Amniotic stem cell (primary cell): ENCODE measurements around the gene ZNF282.
A peak's percentile ranks its signal among the peaks of the same experiment; 100 is the strongest.
"Not testable (repeated sequence)": the region's sequence is repeated elsewhere in the genome, so short reads cannot be mapped to it uniquely, and the experiment has no call there.

Experiments
- DNase-seq: peaks from one replicate; lab custom pipeline; 2025; lab: John Stamatoyannopoulos, UW

Gene ZNF282

DNA sequence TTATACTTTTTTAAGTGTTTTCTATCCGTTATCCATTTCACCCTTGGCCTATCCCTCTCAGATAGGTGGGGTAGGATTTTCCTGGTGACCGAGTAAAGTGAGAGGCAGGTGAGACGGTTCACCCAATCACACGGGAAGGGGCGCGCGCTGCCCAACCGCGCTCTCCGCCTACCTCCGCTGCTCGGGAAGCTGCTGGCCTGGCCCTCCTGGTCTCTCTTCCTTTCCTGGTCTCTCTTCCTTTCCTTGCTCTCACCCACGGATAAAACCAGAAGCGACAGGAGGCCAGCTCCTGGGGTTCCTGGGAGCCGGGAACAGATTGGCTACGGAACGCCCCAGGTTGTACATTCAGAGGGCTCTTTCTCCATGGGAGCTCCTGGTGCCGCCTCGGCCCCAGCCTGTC, 29.8 kb downstream of the ZNF282 start:
- DNase-seq = no peak

- no peak for DNase-seq
Measured at GRCh38 chr7:149225656-149226055, 30.3 kb downstream of the ZNF282 start.

DNA sequence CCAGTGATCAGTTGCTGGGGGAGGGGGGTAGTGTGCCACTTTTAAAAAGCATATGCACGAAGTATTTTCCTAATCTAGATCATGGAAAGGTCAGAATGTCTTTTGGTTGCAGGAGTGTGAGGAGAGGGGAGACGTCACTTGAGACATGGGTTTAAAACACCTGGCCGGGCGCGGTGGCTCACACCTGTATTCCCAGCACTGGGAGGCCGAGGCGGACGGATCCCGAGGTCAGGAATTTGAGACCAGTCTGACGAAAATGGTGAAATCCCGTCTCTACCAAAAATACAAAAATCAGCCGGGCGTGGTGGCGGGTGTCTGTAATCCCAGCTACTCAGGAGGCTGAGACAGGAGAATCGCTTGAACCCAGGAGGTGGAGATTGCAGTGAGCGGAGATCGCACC, 31.0 kb downstream of the ZNF282 start:
- not testable (repeated sequence) for DNase-seq

DNA sequence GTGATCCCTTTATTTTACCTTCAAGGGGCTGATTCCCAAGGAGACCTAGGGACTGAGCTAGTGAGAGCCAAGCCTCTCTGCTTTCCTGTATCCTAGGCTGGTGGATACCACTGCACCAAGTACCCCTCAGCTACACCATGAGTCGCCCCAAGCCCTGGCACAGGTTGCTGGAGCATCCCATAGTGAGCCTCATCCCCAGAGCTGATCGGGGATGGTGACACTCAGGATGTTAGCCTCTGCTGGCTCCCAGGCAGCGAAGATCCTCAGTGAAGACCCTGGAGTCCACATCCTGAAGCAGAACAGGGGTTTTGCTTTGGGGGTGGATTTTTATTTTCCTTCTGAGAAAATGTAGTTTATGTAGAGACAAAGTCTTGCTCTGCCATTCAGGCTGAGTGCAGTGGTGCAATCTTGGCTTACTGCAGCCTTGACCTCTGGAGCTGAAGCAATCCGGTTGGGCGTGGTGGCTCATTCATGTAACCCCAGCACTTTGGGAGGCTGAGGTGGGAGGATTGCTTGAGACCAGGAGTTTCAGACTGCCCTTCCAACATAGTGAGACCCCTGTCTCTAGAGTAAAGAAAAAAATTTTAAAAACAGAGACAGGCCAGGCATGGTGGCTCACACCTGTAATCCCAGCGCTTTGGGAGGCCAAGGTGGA, 31.6 kb downstream of the ZNF282 start:
- DNase-seq = no peak

DNA sequence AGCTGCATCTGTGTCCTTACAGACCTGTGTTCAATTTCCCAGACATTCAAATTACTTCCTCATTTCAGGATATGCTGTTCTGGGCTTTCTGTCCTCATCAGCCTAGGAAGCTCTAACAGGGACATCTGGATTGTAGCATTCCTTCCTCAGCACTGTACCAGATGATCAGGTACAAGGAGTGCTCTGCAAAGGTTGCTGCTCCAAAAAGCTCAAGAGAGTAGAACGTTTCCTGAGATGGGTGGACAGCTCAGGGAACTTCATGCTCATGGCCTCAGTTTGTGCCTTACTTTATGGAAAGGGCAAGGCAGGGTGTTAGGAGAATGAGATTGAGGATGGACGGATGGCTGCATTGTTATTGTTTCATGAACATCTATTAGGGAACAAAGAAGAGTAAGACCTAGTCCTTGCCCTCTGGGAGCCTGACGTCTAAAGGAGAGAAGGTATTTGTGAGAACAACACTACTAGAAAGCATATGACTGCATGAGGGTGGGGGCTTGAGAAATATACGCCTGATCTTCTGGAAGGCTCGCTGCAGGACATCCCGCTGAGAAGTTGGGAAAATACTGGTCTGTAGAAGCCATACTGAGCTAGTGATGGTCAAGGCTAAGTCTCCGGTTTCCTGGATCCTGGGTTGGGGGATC, 33.6 kb downstream of the ZNF282 start:
- DNase-seq = no peak

GRCh38 chr7:149229526-149229925, 34.2 kb downstream of the ZNF282 start:
- no peak for DNase-seq

GRCh38 chr7:149232362-149232761, 37.0 kb downstream of the ZNF282 start:
- DNase-seq = no peak

DNA sequence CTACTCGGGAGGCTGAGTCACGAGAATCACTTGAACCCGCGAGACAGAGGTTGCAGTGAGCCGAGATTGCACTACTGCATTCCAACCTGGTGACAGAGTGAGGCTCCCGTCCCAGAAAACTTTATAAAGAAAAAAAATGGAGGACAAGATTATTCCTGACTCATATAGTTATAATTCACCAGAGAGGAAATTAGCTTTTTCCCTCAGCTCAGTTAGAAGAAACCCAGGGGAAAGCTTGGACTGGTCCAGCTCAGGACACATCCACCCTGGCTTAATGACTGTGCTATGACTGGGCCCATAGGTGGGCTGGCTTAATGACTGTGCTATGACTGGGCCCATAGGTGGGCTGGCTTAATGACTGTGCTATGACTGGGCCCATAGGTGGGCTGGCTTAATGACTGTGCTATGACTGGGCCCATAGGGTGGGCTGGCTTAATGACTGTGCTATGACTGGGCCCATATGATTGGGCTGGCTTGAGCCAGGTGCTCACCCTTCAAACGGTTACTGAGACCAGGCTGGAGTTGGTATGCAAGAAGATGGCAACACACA, 38.4 kb downstream of the ZNF282 start:
- peak; percentile 59 for DNase-seq

DNA sequence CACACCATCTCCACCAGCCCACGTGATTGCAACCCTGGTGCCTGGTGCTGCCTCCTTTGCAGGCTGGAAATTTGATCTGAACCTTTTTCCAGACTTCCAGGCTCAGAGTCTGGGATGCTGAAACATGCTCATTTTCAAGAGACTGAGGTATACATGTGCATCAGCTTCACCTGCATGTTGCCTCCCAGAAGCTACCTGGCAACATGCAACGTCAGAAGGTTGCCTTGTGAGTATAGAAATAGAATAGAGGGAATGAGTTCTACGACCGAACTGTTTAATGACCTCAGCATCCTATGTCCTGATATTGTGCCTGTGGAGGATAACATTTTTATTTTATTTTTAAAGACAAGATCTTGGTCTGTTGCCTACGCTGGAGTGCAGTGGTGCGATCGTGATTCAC, 42.2 kb downstream of the ZNF282 start:
- no peak for DNase-seq

- no peak for DNase-seq
Measured at GRCh38 chr7:149238051-149238450, 42.7 kb downstream of the ZNF282 start.

- peak; percentile 89 for DNase-seq
Measured at GRCh38 chr7:149239345-149240143, 44.2 kb downstream of the ZNF282 start, which contains the start of gene ZNF212. Gene ZNF212, plus strand, starts transcription at chr7:149239651. Its CDS starts 128 bp downstream, at chr7:149239779.

DNA sequence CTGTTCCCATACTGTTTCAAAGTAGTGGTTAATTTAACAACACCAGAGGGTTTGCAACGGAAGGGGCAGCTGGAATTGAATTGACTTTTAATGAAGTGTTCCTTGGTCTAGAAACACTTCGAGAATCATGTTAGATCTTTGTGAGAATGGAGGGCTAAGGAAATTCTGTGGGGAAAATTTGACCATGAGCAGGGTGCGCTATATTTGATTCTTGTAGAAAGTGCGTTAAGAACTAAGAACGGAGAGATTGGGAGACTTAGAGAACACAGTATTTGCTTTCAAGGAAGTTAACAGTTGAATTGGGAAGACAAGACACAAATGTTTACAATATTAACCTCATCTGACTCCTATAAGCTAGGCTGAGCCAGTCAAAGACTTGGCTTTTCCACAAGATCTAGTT, 45.3 kb downstream of the ZNF282 start:
- no peak for DNase-seq

- no peak for DNase-seq
Measured at GRCh38 chr7:149241696-149242095, 46.4 kb downstream of the ZNF282 start.

DNA sequence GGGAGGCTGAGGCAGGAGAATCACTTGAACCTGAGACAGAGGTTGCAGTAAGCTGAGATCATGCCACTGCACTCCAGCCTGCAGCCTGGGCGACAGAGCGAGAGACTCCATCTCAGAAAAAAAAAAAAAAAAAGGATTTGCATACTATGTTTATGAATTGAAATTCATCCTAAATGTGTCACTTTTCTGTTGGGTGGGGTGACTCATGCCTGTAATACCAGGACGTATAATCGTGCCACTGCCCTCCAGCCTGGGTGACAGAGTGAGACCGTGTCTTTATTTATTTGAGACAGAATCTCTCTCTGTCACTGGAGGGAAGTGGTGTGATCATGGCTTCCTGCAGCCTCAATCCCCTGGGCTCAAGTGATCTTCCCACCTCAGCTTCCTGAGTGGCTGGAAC, 49.9 kb downstream of the ZNF282 start:
- DNase-seq = no peak

DNA sequence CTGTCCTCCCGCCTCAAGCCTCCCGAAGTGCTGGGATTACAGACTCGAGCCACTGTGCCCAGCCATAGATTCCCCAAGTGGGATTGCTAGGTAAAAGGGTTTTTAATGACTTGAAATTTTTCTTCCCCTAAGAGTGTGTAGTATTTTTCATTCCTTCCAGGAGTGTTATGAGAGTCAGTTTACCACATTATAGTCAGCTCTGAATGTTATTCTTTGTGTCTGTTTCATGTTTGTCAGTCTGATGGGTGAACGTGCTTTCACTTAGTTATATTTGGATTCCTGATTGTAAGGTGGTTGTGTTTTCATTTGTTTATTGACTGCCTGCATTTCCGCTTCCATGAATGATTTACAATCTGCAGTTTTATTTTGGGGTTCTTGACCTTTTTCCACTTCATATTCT, 50.4 kb downstream of the ZNF282 start:
- no peak for DNase-seq

DNA sequence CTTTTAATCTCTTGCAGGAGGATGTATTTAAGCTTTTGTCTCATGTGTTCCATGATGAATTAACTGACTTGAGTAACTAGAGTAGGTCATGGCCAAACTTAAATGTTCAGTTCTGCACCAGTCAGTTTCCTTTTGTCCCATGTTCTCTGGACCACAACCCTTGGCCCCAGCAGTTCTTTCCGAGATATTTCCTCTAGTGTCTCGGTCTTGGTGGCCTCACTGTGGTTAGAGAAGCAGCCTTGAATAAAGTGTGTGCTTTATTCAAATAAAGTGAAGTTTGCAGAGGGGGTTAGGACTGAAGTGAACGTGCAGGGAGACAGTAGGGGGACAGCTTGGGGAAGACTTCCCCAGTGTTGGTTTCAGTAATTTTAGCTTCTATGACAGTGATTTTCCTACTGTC, 53.4 kb downstream of the ZNF282 start:
- DNase-seq = no peak

- DNase-seq = not testable (repeated sequence)
Measured at GRCh38 chr7:149250151-149250550, 54.8 kb downstream of the ZNF282 start.

DNA sequence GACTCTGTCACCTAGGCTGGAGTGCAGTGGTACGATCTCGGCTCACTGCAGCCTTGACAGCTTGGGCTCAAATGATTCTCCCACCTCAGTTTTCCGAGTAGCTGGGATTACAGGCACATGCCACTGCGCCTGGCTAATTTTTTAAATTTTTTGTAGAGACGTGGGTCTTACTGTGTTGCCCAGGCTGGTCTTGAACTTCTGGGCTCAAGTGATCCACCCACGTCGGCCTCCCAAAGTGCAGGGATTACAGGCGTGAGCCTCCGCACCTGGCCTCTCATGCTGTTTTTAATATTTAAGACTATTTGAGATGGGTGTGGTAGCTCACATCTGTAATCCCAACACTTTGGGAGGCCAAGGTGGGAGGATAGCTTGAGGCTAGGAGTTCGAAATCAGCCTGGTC, 56.2 kb downstream of the ZNF282 start:
- DNase-seq = not testable (repeated sequence)

GRCh38 chr7:149252378-149252777, 57.0 kb downstream of the ZNF282 start:
- DNase-seq = no peak

GRCh38 chr7:149253665-149254064, 58.3 kb downstream of the ZNF282 start:
- no peak for DNase-seq

GRCh38 chr7:149254181-149254858, 59.0 kb downstream of the ZNF282 start:
- DNase-seq = no peak

DNA sequence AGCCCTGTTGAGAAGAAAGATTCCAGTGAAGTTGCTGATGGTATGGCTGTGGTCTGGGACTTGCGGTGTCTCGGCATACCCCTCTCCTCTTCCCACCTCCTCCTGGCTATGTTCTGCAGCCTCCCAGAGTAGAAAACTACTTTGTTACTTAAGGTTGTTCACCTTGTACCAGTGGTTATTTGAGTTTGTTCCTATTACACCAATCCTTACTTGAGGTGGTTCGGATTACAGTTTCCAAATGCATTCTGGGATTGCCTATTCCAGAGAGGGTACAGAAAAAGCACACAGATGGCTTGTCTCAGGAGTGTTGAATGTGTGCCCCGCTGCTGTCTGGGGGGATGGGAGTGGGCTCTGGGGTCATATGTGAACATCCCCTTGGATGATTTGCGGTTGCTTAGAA, 59.8 kb downstream of the ZNF282 start:
- DNase-seq = no peak
